GM12878 (cell line): ENCODE measurements around the gene MRPL22.

Experiments
- BHLHE40 ChIP-seq, 2 experiments: fragments of 450-650 bp in 1 of 2; IDR thresholded peaks; 2 replicates each; pipeline ENCODE4 v1.6.1; 2011 to 2017; ENCODE audit warnings: low read depth in 2 of 2, borderline replicate concordance in 1 of 2, improper control_type of control experiment in 1 of 2, low read length in 1 of 2, mild to moderate bottlenecking in 1 of 2
- CREB1 ChIP-seq: IDR thresholded peaks from 2 replicates; pipeline ENCODE4 v1.6.1; 2012; ENCODE audit warnings: low read depth, mild to moderate bottlenecking, inconsistent platforms
- EZH2 ChIP-seq: IDR thresholded peaks from 2 replicates; pipeline ENCODE4 v1.6.1; 2012; ENCODE audit warnings: low read depth, mild to moderate bottlenecking, control low read depth, inconsistent platforms, low read length, borderline replicate concordance; ENCODE audit not compliant: control insufficient read depth
- KDM1A ChIP-seq: fragments of 200-600 bp; sonication (generic); IDR thresholded peaks from 2 replicates; pipeline ENCODE4 v1.6.1; 2016; ENCODE audit warnings: borderline replicate concordance
- NFIC ChIP-seq: IDR thresholded peaks from 2 replicates; pipeline ENCODE4 v1.6.1; 2012; ENCODE audit warnings: low read depth, mild to moderate bottlenecking, inconsistent platforms, low read length, moderate library complexity
- NRF1 ChIP-seq: conservative IDR thresholded peaks from 2 replicates; pipeline ENCODE4 v1.6.1; 2011; ENCODE audit warnings: mild to moderate bottlenecking, low read depth, low read length, improper control_type of control experiment
- POLR2A ChIP-seq: IDR thresholded peaks from 2 replicates; pipeline ENCODE4 v1.6.1; 2011; ENCODE audit warnings: low read depth, mild to moderate bottlenecking, low read length
- POLR2AphosphoS5 ChIP-seq: IDR thresholded peaks from 2 replicates; pipeline ENCODE4 v1.6.1; 2011; ENCODE audit warnings: mild to moderate bottlenecking, low read length, inconsistent platforms
- ZBTB11 ChIP-seq: fragments of 450-650 bp; formaldehyde crosslinking; IDR thresholded peaks from 2 replicates; pipeline ENCODE4 v1.5.0; 2022; ENCODE audit warnings: mild to moderate bottlenecking, missing genetic modification characterization
- ZNF274 ChIP-seq: IDR thresholded peaks from one replicate; pipeline ENCODE4 v1.8.0; 2011; ENCODE audit not compliant: insufficient read length, insufficient read depth
- TF ChIP-seq, protein P1 (sequence below): IDR thresholded peaks from 2 replicates; pipeline ENCODE4 v1.6.1; 2012; ENCODE audit warnings: low read depth, low read length, improper control_type of control experiment
- TF ChIP-seq, protein P2 (sequence below): IDR thresholded peaks from 2 replicates; pipeline ENCODE4 v1.6.1; 2011; ENCODE audit warnings: low read depth, mild to moderate bottlenecking, low read length, moderate library complexity, borderline replicate concordance; ENCODE audit errors: extremely low read depth
- TF ChIP-seq, protein P3 (sequence below), 3 experiments: IDR thresholded peaks in 2 of 3; conservative IDR thresholded peaks in 1 of 3; 2 replicates each; pipeline ENCODE4 v1.5.1; 2011; ENCODE audit warnings: low read depth in 3 of 3, low read length in 3 of 3, mild to moderate bottlenecking in 3 of 3, control low read depth in 2 of 3, moderate library complexity in 2 of 3, inconsistent platforms in 1 of 3, mixed read lengths in 1 of 3; ENCODE audit not compliant: control insufficient read depth in 2 of 3, insufficient read depth in 1 of 3; ENCODE audit errors: extremely low read depth in 1 of 3
- TF ChIP-seq, protein P4 (sequence below): IDR thresholded peaks from 2 replicates; pipeline ENCODE4 v1.6.1; 2012; ENCODE audit warnings: low read depth, low read length, improper control_type of control experiment

DNA sequence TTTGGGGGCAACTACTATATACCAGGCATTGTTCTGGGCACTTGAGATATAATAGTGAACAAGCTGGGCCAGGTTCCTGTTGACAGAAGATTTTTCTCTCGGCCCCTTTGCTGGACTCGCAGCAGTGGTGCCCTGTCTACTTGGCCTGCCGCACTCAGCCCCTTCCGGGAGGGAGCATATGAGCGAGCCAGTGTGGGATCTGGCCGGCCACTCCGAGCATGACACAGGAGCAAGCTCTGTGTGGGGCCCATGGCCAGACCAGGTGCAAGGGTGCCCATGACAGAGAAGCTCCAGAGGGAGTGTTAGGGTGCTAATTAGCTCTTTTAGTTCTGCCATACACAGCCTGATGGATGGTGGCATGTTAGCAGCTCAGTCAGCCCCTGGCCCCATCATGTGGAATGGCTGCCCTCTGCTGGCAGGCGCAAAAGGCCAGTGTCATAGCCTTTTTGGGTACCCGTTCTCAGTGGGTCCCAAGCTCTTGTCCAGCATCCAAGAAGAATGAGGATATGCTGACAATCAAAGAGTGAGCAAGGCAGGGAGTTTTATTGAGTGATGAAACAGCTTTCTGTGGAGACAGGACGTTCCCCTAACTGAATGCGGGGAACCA lies 63.4 kb downstream of the MRPL22 start:
- TF ChIP-seq KDM1A (no peak), NRF1 (no peak), ZNF274 (no peak), POLR2AphosphoS5 (no peak), EZH2 (no peak), NFIC (no peak), POLR2A (no peak), CREB1 (no peak), ZBTB11 (CRISPR knock-in tag) (no peak), BHLHE40 (IDR thresholded peaks at IDR 0.05; ENCODE audit: borderline replicate concordance in 1 of 2, low read depth in 2 of 2, low read length in 1 of 2) (no peak)
- TF ChIP-seq, protein P1, sequence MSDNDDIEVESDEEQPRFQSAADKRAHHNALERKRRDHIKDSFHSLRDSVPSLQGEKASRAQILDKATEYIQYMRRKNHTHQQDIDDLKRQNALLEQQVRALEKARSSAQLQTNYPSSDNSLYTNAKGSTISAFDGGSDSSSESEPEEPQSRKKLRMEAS, result no peak
- TF ChIP-seq, protein P2, sequence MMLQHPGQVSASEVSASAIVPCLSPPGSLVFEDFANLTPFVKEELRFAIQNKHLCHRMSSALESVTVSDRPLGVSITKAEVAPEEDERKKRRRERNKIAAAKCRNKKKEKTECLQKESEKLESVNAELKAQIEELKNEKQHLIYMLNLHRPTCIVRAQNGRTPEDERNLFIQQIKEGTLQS, result no peak
- TF ChIP-seq, protein P3, sequence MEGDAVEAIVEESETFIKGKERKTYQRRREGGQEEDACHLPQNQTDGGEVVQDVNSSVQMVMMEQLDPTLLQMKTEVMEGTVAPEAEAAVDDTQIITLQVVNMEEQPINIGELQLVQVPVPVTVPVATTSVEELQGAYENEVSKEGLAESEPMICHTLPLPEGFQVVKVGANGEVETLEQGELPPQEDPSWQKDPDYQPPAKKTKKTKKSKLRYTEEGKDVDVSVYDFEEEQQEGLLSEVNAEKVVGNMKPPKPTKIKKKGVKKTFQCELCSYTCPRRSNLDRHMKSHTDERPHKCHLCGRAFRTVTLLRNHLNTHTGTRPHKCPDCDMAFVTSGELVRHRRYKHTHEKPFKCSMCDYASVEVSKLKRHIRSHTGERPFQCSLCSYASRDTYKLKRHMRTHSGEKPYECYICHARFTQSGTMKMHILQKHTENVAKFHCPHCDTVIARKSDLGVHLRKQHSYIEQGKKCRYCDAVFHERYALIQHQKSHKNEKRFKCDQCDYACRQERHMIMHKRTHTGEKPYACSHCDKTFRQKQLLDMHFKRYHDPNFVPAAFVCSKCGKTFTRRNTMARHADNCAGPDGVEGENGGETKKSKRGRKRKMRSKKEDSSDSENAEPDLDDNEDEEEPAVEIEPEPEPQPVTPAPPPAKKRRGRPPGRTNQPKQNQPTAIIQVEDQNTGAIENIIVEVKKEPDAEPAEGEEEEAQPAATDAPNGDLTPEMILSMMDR (IDR thresholded peaks at IDR 0.05 in 2 of 3, conservative IDR thresholded peaks at IDR 0.05 in 1 of 3; ENCODE audit: control insufficient read depth in 2 of 3, extremely low read depth in 1 of 3, insufficient read depth in 1 of 3, low read depth in 3 of 3, low read length in 3 of 3), result peak; percentile 40 to 47 (median 44); a peak in 5 of 6 replicates
- TF ChIP-seq, protein P4, sequence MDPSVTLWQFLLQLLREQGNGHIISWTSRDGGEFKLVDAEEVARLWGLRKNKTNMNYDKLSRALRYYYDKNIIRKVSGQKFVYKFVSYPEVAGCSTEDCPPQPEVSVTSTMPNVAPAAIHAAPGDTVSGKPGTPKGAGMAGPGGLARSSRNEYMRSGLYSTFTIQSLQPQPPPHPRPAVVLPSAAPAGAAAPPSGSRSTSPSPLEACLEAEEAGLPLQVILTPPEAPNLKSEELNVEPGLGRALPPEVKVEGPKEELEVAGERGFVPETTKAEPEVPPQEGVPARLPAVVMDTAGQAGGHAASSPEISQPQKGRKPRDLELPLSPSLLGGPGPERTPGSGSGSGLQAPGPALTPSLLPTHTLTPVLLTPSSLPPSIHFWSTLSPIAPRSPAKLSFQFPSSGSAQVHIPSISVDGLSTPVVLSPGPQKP, result no peak
